CD4-positive, alpha-beta T cell (primary cell): Measurements from ENCODE around the gene LAMTOR4. TPM values are rescaled to one million over a fixed set of nuclear protein-coding genes. Genes with fewer than 3 reads are reported as not detected.
"Not testable (repeated sequence)": the region's sequence is repeated elsewhere in the genome, so short reads cannot be mapped to it uniquely, and the experiment has no call there.

Source experiments
- ATAC-seq: fragments of 200-7000 bp; cut with Tn5 transposase; one replicate; pipeline ENCODE4 v1.10.0; 2022; ENCODE audit warnings: mild to moderate bottlenecking; ENCODE audit not compliant: poor library complexity
- CTCF ChIA-PET: fragments of 350-600 bp; sonication (Branson Sonifier 250); formaldehyde crosslinking; loops from one replicate; lab custom pipeline; 2021; ENCODE audit warnings: antibody characterized with exemption, inconsistent platforms; lab: Charles Lee
- POLR2A ChIA-PET: fragments of 350-600 bp; sonication (Branson Sonifier 250); formaldehyde crosslinking; loops from one replicate; lab custom pipeline; 2021; ENCODE audit warnings: antibody characterized with exemption, inconsistent platforms; lab: Charles Lee
- DNase-seq, 14 experiments: peaks; one replicate each; pipeline ENCODE4 v3.0.0-alpha.2; 2013 to 2020; ENCODE audit warnings: mixed read lengths in 2 of 14
- H3K27ac ChIP-seq, 2 donors: one replicate each; pipeline versions ENCODE4 v1.5.1 to v1.7.0; 2013; ENCODE audit warnings: low read length in 2 of 2, low read depth in 1 of 2, mild to moderate bottlenecking in 1 of 2
- H3K27me3 ChIP-seq, 2 experiments: 1 replicate in 1 of 2; 2 replicates in 1 of 2; pipeline versions ENCODE4 v1.6.1 to v1.7.0; 2013; ENCODE audit warnings: low read length in 2 of 2, control low read depth in 1 of 2, mild to moderate bottlenecking in 1 of 2, moderate library complexity in 1 of 2; ENCODE audit not compliant: insufficient read depth in 2 of 2, control insufficient read depth in 1 of 2
- H3K36me3 ChIP-seq: one replicate; pipeline ENCODE4 v1.6.1; 2013; ENCODE audit warnings: low read length, control low read depth; ENCODE audit not compliant: insufficient read depth
- H3K4me1 ChIP-seq: one replicate; pipeline ENCODE4 v1.6.1; 2013; ENCODE audit warnings: low read length, control low read depth; ENCODE audit not compliant: insufficient read depth
- H3K4me3 ChIP-seq: one replicate; pipeline ENCODE4 v1.5.1; 2013; ENCODE audit warnings: mild to moderate bottlenecking, low read length, moderate library complexity
- H3K9me3 ChIP-seq, 2 experiments: 1 replicate in 1 of 2; 2 replicates in 1 of 2; pipeline versions ENCODE4 v1.6.1 to v1.7.0; 2013; ENCODE audit warnings: low read length in 2 of 2, mild to moderate bottlenecking in 2 of 2, control low read depth in 1 of 2, moderate library complexity in 1 of 2; ENCODE audit not compliant: control insufficient read depth in 1 of 2, insufficient read depth in 1 of 2
- H3K27ac Mint-ChIP-seq: one replicate; pipeline ENCODE4 v1.8.0; 2020; ENCODE audit warnings: mixed read lengths
- H3K27me3 Mint-ChIP-seq: one replicate; pipeline ENCODE4 v1.8.0; 2021; ENCODE audit warnings: mixed read lengths
- H3K36me3 Mint-ChIP-seq: one replicate; pipeline ENCODE4 v1.8.0; 2021; ENCODE audit warnings: low read depth, mixed read lengths
- H3K4me1 Mint-ChIP-seq: one replicate; pipeline ENCODE4 v1.8.0; 2021; ENCODE audit warnings: low read depth, mixed read lengths
- H3K4me3 Mint-ChIP-seq: one replicate; pipeline ENCODE4 v1.8.0; 2020; ENCODE audit warnings: mild to moderate bottlenecking, mixed read lengths
- H3K9me3 Mint-ChIP-seq: one replicate; pipeline ENCODE4 v1.8.0; 2020; ENCODE audit warnings: mixed read lengths
- intact Hi-C, 2 experiments: fragments of 100-400 bp; cut with DNase I in 1 of 2; cut with micrococcal nuclease in 1 of 2; formaldehyde crosslinking; loops; one replicate each; pipeline versions ENCODE4 v1.15.1 to v1.9.0; 2023 to 2025; cut with DNase I, micrococcal nuclease
- total RNA-seq, 174 experiments: library from RNA in 2 of 174; stranded (reverse) in 2 of 174; gene quantifications; one replicate each; pipeline ENCODE4 v1.2.3 and lab custom pipeline; 2021 to 2026
- TF ChIP-seq, protein P1 (sequence below): fragments of 200-600 bp; IDR thresholded peaks from one replicate; pipeline ENCODE4 v1.8.0; 2022; ENCODE audit warnings: antibody characterized with exemption, mild to moderate bottlenecking

LAMTOR4 gene
- total RNA-seq, 2 experiments from 2014 or later: 107 to 125 TPM

DNA sequence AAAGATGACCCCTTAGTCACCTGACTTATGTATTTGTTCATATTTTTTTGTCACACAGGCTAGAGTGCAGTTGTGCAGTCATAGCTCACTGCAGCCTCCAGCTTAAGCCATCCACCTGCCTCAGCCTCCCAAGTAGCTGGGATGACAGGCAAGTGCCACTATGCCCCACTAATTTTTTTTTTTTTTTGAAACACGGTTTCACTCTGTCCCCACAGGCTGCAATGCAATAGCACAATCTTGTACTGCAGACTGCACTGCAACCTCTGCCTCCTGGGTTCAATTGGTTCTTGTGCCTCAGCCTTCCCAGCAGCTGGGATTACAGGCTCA is 20.1 kb upstream of the LAMTOR4 start:
- CTCF ChIA-PET: interaction anchor here (0.7 to 1.2 kb wide), 2 partner anchors 27 to 53 kb away, joined by 3 read pairs; no protein-coding TSS in a partner anchor
- H3K27ac ChIP-seq: no peak overlapping the region
- intact Hi-C loops: no loop called here

DNA sequence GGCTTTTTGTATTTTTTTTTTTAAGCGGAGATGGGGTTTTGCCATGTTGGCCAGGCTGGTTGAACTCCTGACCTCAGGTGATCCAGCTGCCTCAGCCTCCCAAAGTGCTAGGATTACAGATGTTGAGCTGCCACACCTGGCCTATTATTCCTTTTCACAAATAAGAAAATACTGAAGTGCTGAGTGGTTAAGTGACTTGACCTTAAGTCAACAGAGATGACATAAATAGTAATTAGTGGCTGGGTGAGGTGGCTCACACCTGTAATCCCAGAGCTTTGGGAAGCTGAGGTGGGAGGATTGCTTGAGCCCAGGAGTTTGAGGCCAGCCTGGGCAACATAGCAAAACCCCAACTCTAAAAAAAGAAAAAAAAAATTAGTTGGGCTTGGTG is 18.5 kb upstream of the LAMTOR4 start:
- H3K27ac ChIP-seq, H3K27me3 Mint-ChIP-seq, H3K9me3 ChIP-seq, DNase-seq, H3K4me3 Mint-ChIP-seq, H3K9me3 Mint-ChIP-seq, ATAC-seq, H3K27me3 ChIP-seq, H3K27ac Mint-ChIP-seq, H3K4me3 ChIP-seq, H3K36me3 ChIP-seq: not testable (repeated sequence)
- H3K4me1 ChIP-seq: peaks cover 37% of the 10 kb centered on the region
- peaks cover 25% of the 10 kb centered on the region for H3K4me1 Mint-ChIP-seq
- peaks cover 11% of the 10 kb centered on the region for H3K36me3 Mint-ChIP-seq
- ChIA-PET POLR2A (interaction anchor here (0.6 to 3.7 kb wide), 9 partner anchors 8 to 298 kb away, joined by 3 to 29 read pairs (median 6); partner anchors contain the start of genes CNPY4, LAMTOR4 and ZCWPW1), CTCF (interaction anchor here (0.6 to 2.3 kb wide), 11 partner anchors 8 to 135 kb away, joined by 3 to 14 read pairs (median 5); partner anchors contain the start of genes AP4M1, GAL3ST4 and LAMTOR4)
- intact Hi-C loops: loop anchor here (2.0 to 5.0 kb wide), 3 partner anchors 135 to 217 kb away; partner anchors contain the start of gene AZGP1 (in 1 of the 2)

More for the DNA sequence above, 20.1 kb upstream of the LAMTOR4 start:
- DNase-seq: no peak
- Mint-ChIP-seq H3K4me3 (peak overlapping the region; percentile 87), H3K9me3 (no peaks in the 10 kb centered on the region), H3K36me3 (peaks cover 21% of the 10 kb centered on the region), H3K27me3 (no peaks in the 10 kb centered on the region), H3K4me1 (peaks cover 36% of the 10 kb centered on the region), H3K27ac (peak overlapping the region; percentile 80)
- H3K4me1 ChIP-seq: peaks cover 44% of the 10 kb centered on the region
- TF ChIP-seq, protein P1, sequence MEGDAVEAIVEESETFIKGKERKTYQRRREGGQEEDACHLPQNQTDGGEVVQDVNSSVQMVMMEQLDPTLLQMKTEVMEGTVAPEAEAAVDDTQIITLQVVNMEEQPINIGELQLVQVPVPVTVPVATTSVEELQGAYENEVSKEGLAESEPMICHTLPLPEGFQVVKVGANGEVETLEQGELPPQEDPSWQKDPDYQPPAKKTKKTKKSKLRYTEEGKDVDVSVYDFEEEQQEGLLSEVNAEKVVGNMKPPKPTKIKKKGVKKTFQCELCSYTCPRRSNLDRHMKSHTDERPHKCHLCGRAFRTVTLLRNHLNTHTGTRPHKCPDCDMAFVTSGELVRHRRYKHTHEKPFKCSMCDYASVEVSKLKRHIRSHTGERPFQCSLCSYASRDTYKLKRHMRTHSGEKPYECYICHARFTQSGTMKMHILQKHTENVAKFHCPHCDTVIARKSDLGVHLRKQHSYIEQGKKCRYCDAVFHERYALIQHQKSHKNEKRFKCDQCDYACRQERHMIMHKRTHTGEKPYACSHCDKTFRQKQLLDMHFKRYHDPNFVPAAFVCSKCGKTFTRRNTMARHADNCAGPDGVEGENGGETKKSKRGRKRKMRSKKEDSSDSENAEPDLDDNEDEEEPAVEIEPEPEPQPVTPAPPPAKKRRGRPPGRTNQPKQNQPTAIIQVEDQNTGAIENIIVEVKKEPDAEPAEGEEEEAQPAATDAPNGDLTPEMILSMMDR: no peak
- peaks cover 13% of the 10 kb centered on the region for H3K36me3 ChIP-seq
- H3K27me3 ChIP-seq: no peaks in the 10 kb centered on the region
- H3K4me3 ChIP-seq: no peak overlapping the region
- POLR2A ChIA-PET: interaction anchor here (1.0 to 3.7 kb wide), 6 partner anchors 8 to 135 kb away, joined by 3 to 29 read pairs (median 8); partner anchors contain the start of genes AP4M1, CNPY4, LAMTOR4 and MCM7
- no peak for ATAC-seq
- H3K9me3 ChIP-seq: no peaks in the 10 kb centered on the region

DNA sequence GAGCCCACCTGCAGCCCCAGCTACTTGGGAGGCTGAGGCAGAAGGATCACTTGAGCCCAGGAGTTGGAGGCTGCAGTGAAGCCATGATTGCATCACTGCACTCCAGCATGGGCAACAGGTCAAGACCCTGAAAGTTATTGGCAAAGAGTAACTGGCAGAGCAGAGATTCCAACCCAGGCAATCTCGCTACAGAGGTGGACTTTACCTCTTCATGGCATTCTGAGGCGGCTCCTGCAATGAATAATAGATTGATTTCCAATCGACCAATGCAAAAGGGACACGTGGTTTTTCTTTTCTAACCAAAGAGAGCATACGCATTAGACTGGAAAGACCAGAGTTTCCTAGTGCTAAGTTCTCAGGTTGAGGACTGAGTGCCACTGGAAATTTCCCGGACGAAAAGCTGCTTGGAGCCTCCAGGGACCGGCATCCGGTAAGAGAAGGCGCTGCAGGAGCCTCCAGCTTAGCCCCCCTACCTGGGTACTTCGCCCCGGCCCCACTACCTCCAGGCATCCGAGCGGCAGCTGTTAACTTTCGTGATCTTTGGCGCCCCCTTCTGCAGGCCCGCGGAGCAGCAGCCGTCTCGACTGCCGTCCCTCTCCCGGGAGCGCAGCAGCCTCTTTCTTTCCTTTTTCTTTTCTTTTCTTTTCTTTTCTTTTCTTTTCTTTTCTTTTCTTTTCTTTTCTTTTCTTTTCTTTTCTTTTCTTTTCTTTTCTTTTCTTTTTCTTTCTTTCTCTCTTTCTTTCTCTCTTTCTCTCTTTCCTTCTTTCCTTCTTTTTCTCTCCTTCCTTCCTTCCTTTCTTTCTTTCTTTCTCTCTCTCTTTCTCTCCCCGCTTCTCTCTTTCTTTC is 17.9 kb upstream of the LAMTOR4 start:
- peak overlapping the region; percentile 30 for H3K27ac Mint-ChIP-seq
- peak; percentile 19 for ATAC-seq

More for the DNA sequence above, 17.9 kb upstream of the LAMTOR4 start:
- H3K27ac ChIP-seq: no peak overlapping the region
- DNase-seq: peak; percentile 78 to 93 (median 87)
- peak overlapping the region; percentile 10 for H3K4me3 ChIP-seq
- TF ChIP-seq, protein P1: peak; percentile 98
- H3K27me3 ChIP-seq: no peaks in the 10 kb centered on the region
- H3K9me3 ChIP-seq: no peaks in the 10 kb centered on the region
- H3K36me3 ChIP-seq: no peaks in the 10 kb centered on the region
- peaks cover 22% of the 10 kb centered on the region for H3K4me1 Mint-ChIP-seq
- no peaks in the 10 kb centered on the region for H3K9me3 Mint-ChIP-seq
- H3K4me3 Mint-ChIP-seq: peak overlapping the region; percentile 45
- POLR2A ChIA-PET: interaction anchor here (0.6 to 3.7 kb wide), 11 partner anchors 9 to 298 kb away, joined by 3 to 29 read pairs (median 6); partner anchors contain the start of genes CNPY4, LAMTOR4, TRIM4 and ZCWPW1
- H3K4me1 ChIP-seq: peaks cover 31% of the 10 kb centered on the region
- no peaks in the 10 kb centered on the region for H3K27me3 Mint-ChIP-seq
- CTCF ChIA-PET: interaction anchor here (0.6 to 2.3 kb wide), 18 partner anchors 10 to 277 kb away, joined by 3 to 14 read pairs (median 4); partner anchors contain the start of genes AP4M1, COPS6, GAL3ST4 and LAMTOR4
- intact Hi-C loops: loop anchor here (1.0 to 5.0 kb wide), 6 partner anchors 30 to 218 kb away; partner anchors contain the start of genes AP4M1 (in 1 of the 2), AZGP1 (in 1 of the 2) and MCM7 (in 1 of the 2)
- peaks cover 11% of the 10 kb centered on the region for H3K36me3 Mint-ChIP-seq
